Activated CD8-positive, alpha-beta T cell treated with anti-CD3 and anti-CD28 coated beads for 36 hours (primary cell): ENCODE measurements around the gene WDFY2. TPM values are rescaled to one million over a fixed set of nuclear protein-coding genes. Genes with fewer than 3 reads are reported as not detected.
A peak's percentile ranks its signal among the peaks of the same experiment; 100 is the strongest.

Experiments used
- ATAC-seq: fragments of 200-7000 bp; cut with Tn5 transposase; one replicate; pipeline ENCODE4 v1.10.0; 2021; ENCODE audit warnings: mild to moderate bottlenecking, moderate library complexity
- CTCF ChIA-PET: fragments of 350-600 bp; sonication (Branson Sonifier 250); formaldehyde crosslinking; loops from one replicate; lab custom pipeline; 2021; ENCODE audit warnings: antibody characterized with exemption; lab: Charles Lee
- POLR2A ChIA-PET: fragments of 350-600 bp; sonication (Branson Sonifier 250); formaldehyde crosslinking; loops from one replicate; lab custom pipeline; 2021; ENCODE audit warnings: antibody characterized with exemption; lab: Charles Lee
- DNase-seq: peaks from one replicate; pipeline ENCODE4 v3.0.0-alpha.2; 2020
- H3K27ac Mint-ChIP-seq: one replicate; pipeline ENCODE4 v1.8.0; 2021; ENCODE audit warnings: mild to moderate bottlenecking, mixed read lengths
- H3K27me3 Mint-ChIP-seq: one replicate; pipeline ENCODE4 v1.8.0; 2021; ENCODE audit warnings: mixed read lengths
- H3K36me3 Mint-ChIP-seq: one replicate; pipeline ENCODE4 v1.8.0; 2021; ENCODE audit warnings: low read depth, mixed read lengths
- H3K4me1 Mint-ChIP-seq: one replicate; pipeline ENCODE4 v1.8.0; 2021; ENCODE audit warnings: low read depth, mixed read lengths
- H3K4me3 Mint-ChIP-seq: one replicate; pipeline ENCODE4 v1.8.0; 2021; ENCODE audit warnings: mild to moderate bottlenecking, moderate library complexity, mixed read lengths
- H3K9me3 Mint-ChIP-seq: one replicate; pipeline ENCODE4 v1.8.0; 2021; ENCODE audit warnings: mixed read lengths
- intact Hi-C: fragments of 100-400 bp; cut with micrococcal nuclease; formaldehyde crosslinking; loops from one replicate; pipeline ENCODE4 v1.10.0; 2022
- total RNA-seq, 2 experiments: library from RNA; stranded (reverse); gene quantifications; one replicate each; pipeline ENCODE4 v1.2.3, GENCODE V29; 2021
- TF ChIP-seq, protein P1 (sequence below): fragments of 200-600 bp; IDR thresholded peaks from one replicate; pipeline ENCODE4 v1.8.0; 2022; ENCODE audit warnings: antibody characterized with exemption, mild to moderate bottlenecking

Gene WDFY2
- total RNA-seq, 2 experiments from 2014 or later = 11.2 to 11.6 TPM

DNA sequence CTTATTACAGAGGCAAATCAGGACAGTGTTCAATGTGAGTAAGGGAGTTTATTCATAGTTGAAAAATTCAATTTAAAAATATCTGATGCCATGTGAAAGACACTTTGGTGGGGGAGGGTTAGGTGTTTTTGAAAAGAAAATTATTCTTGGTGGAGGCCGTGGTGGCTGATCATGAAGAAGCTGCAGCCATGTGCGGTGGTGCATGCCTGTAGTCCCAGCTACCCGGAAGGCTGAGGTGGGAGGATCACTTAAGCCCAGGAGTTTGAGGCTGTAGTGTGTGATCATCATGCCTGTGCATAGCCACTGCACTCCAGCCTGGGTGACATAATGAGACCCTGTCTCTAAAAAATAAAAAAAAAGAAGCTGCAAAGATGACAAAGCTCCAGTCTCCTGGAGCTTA is 28.6 kb downstream of the WDFY2 start:
- intact Hi-C loops = loop anchor here (10.0 kb wide), 1 partner anchor 122 kb away; no protein-coding TSS in a partner anchor
- H3K9me3 Mint-ChIP-seq = no peaks in the 10 kb centered on the region
- no peak for DNase-seq
- POLR2A ChIA-PET = interaction anchor here (0.6 to 1.6 kb wide), 3 partner anchors 13 to 186 kb away, joined by 3 to 6 read pairs (median 5); no protein-coding TSS in a partner anchor
- H3K36me3 Mint-ChIP-seq = peaks cover 1% of the 10 kb centered on the region
- peak overlapping the region; percentile 49 for H3K27ac Mint-ChIP-seq
- H3K27me3 Mint-ChIP-seq = no peaks in the 10 kb centered on the region
- TF ChIP-seq, protein P1, sequence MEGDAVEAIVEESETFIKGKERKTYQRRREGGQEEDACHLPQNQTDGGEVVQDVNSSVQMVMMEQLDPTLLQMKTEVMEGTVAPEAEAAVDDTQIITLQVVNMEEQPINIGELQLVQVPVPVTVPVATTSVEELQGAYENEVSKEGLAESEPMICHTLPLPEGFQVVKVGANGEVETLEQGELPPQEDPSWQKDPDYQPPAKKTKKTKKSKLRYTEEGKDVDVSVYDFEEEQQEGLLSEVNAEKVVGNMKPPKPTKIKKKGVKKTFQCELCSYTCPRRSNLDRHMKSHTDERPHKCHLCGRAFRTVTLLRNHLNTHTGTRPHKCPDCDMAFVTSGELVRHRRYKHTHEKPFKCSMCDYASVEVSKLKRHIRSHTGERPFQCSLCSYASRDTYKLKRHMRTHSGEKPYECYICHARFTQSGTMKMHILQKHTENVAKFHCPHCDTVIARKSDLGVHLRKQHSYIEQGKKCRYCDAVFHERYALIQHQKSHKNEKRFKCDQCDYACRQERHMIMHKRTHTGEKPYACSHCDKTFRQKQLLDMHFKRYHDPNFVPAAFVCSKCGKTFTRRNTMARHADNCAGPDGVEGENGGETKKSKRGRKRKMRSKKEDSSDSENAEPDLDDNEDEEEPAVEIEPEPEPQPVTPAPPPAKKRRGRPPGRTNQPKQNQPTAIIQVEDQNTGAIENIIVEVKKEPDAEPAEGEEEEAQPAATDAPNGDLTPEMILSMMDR = no peak
- H3K4me1 Mint-ChIP-seq = peaks cover 17% of the 10 kb centered on the region
- no peak for ATAC-seq
- H3K4me3 Mint-ChIP-seq = no peak overlapping the region
- CTCF ChIA-PET = interaction anchor here (0.7 to 2.4 kb wide), 7 partner anchors 9 to 185 kb away, joined by 3 to 10 read pairs (median 4); no protein-coding TSS in a partner anchor

DNA sequence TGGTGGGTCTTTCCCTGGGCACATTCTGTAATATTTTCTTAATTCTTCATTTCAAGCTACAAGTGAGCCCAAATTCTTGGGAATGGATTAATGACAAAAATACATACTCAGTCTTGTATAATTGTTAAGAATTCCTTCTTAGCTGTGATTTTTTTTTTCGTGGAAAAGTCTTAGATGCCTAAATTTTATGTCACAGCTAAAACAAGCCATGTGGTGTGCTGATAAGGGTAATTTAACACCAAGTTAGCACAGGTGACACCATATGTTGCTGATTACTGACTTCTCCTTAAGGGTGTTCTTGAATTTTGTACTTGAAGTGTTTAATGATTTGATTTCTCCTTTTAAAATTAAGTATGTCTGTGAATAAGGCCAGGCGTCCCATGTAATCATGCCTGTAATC is 29.3 kb downstream of the WDFY2 start:
- Mint-ChIP-seq H3K27ac (peak overlapping the region; percentile 98), H3K4me3 (peak overlapping the region; percentile 79), H3K36me3 (peaks cover 1% of the 10 kb centered on the region), H3K4me1 (peaks cover 18% of the 10 kb centered on the region), H3K9me3 (no peaks in the 10 kb centered on the region), H3K27me3 (no peaks in the 10 kb centered on the region)
- CTCF ChIA-PET = interaction anchor here (0.7 to 2.4 kb wide), 5 partner anchors 10 to 179 kb away, joined by 3 to 10 read pairs (median 3); no protein-coding TSS in a partner anchor
- ATAC-seq (no peak), DNase-seq (no peak)
- POLR2A ChIA-PET = interaction anchor here (0.6 to 1.6 kb wide), 5 partner anchors 12 to 185 kb away, joined by 3 to 6 read pairs (median 5); partner anchors contain the start of gene INTS6
- TF ChIP-seq, protein P1 = no peak
- intact Hi-C loops = loop anchor here (10.0 kb wide), 1 partner anchor 121 kb away; no protein-coding TSS in a partner anchor

DNA sequence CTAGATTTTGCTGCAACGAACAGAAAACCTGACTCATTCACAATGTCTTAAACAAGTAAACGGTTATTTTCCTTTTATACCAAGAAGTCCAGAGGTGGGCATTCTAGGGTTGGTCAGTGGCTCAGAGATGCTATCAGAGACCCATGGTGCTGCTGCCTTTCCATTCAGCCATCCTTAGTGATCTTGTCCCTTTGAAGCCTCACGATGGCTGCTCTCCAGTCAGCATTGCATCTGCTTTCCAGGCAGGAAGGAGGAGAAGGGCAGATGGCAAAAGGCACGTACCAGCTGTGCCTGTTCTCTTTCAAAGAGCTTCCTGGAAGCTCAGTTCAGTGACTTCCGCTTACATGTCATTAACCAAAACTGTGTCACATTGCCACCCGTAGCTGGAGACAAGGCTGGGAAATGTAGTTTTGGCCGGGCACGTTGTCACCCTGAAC is 30.1 kb downstream of the WDFY2 start:
- DNase-seq (peak; percentile 77), ATAC-seq (peak; percentile 93)
- Mint-ChIP-seq H3K4me1 (peaks cover 23% of the 10 kb centered on the region), H3K27me3 (no peaks in the 10 kb centered on the region), H3K9me3 (no peaks in the 10 kb centered on the region), H3K27ac (peak overlapping the region; percentile 98), H3K36me3 (no peaks in the 10 kb centered on the region), H3K4me3 (peak overlapping the region; percentile 79)
- ChIA-PET POLR2A (interaction anchor here (1.0 to 1.6 kb wide), 3 partner anchors 29 to 161 kb away, joined by 3 to 6 read pairs (median 5); partner anchors contain the start of gene INTS6), CTCF (interaction anchor here (0.9 to 2.4 kb wide), 7 partner anchors 11 to 184 kb away, joined by 3 to 10 read pairs (median 5); no protein-coding TSS in a partner anchor)
- intact Hi-C loops = loop anchor here (10.0 kb wide), 1 partner anchor 120 kb away; no protein-coding TSS in a partner anchor
- TF ChIP-seq, protein P1 = no peak

DNA sequence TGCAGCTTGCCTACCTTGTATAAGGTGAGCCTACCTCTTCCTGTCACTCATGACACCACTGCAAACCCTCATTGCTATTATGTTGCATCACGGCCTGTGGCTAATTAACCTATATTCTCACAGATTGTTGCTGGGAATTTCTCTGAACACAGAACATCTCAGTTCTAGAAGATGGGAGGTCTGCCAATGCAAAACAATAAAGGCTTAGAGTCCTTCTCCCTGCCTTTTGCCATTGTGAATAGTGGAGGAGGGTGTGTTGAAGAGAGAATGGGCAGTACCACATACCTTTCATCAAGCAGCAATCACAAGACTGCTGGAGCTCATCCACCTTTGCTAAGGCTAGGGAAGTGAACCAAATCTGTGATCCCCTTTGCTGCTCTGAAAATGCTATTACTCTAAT is 34.4 kb downstream of the WDFY2 start:
- intact Hi-C loops = loop anchor here (10.0 kb wide), 1 partner anchor 116 kb away; no protein-coding TSS in a partner anchor
- DNase-seq (no peak), ATAC-seq (no peak)
- H3K36me3 Mint-ChIP-seq = no peaks in the 10 kb centered on the region
- no peaks in the 10 kb centered on the region for H3K9me3 Mint-ChIP-seq
- H3K27me3 Mint-ChIP-seq = no peaks in the 10 kb centered on the region
- H3K27ac Mint-ChIP-seq = no peak overlapping the region
- TF ChIP-seq, protein P1 = no peak
- CTCF ChIA-PET = interaction anchor here (0.6 to 1.4 kb wide), 2 partner anchors 20 to 890 kb away, joined by 3 to 4 read pairs; no protein-coding TSS in a partner anchor
- no peak overlapping the region for H3K4me3 Mint-ChIP-seq
- POLR2A ChIA-PET = interaction anchor here (0.5 to 1.5 kb wide), 4 partner anchors 9 to 312 kb away, joined by 3 read pairs; no protein-coding TSS in a partner anchor
- H3K4me1 Mint-ChIP-seq = peaks cover 34% of the 10 kb centered on the region
